Parathyroid adenoma (tissue), 2 donors: ENCODE data around the gene FTL.

ENCODE experiments used
- H2AFZ ChIP-seq: fragments of 300-600 bp; sonication (generic); one replicate; pipeline ENCODE4 v1.7.0; 2017; ENCODE audit warnings: antibody characterized with exemption, mild to moderate bottlenecking
- H3K27ac ChIP-seq: fragments of 300-600 bp; sonication (generic); one replicate; pipeline ENCODE4 v1.7.0; 2017
- H3K27me3 ChIP-seq: fragments of 300-600 bp; sonication (generic); one replicate; pipeline ENCODE4 v1.7.0; 2017; ENCODE audit warnings: low read length; ENCODE audit not compliant: control insufficient read depth, insufficient read depth
- H3K36me3 ChIP-seq: fragments of 300-600 bp; sonication (generic); one replicate; pipeline ENCODE4 v1.7.0; 2017; ENCODE audit warnings: low read length; ENCODE audit not compliant: control insufficient read depth, insufficient read depth
- H3K4me1 ChIP-seq: fragments of 300-600 bp; sonication (generic); one replicate; pipeline ENCODE4 v1.7.0; 2017; ENCODE audit warnings: control low read depth
- H3K4me2 ChIP-seq: fragments of 300-600 bp; sonication (generic); one replicate; pipeline ENCODE4 v1.7.0; 2017; ENCODE audit warnings: low read length
- H3K4me3 ChIP-seq: fragments of 300-600 bp; sonication (generic); one replicate; pipeline ENCODE4 v1.7.0; 2017; ENCODE audit warnings: low read depth, low read length
- H3K79me2 ChIP-seq: fragments of 300-600 bp; sonication (generic); one replicate; pipeline ENCODE4 v1.7.0; 2017; ENCODE audit warnings: control low read depth
- H3K9ac ChIP-seq: fragments of 300-600 bp; sonication (generic); one replicate; pipeline ENCODE4 v1.7.0; 2017; ENCODE audit warnings: mild to moderate bottlenecking
- H3K9me3 ChIP-seq: fragments of 300-600 bp; sonication (generic); one replicate; pipeline ENCODE4 v1.7.0; 2017; ENCODE audit warnings: low read length; ENCODE audit not compliant: control insufficient read depth
- CTCF ChIP-seq: fragments of 300-600 bp; sonication (generic); IDR thresholded peaks from one replicate; pipeline ENCODE4 v1.7.0; 2017; ENCODE audit warnings: antibody characterized with exemption, mild to moderate bottlenecking
- donor health status: primary hyperparathyroidism.

Gene FTL

DNA sequence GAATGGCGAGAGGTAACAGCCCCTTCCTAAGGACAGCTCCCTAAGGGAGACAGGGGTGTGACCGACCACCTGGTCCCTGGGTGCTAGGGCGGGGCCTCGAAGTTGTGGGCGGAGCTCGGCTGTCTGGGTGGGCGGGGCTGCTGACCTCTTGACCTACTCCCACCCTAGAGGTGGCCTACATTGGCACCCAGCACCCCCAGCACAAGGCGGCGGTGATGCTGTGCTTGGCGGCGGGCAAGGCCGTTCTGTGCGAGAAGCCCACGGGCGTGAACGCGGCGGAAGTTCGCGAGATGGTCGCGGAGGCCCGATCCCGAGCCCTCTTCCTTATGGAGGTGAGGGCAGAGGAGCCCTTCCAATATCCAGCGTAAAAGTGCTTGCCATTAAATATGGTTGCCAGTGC lies 29.2 kb upstream of the FTL start:
- no peak overlapping the region for H3K4me3 ChIP-seq
- H3K9ac ChIP-seq, result no peak overlapping the region

GRCh38 chr19:48938256-48938655 lies 26.9 kb upstream of the FTL start:
- Histone ChIP-seq H3K27ac (no peak overlapping the region), H3K79me2 (no peaks in the 10 kb centered on the region), H2AFZ (no peak overlapping the region), H3K4me1 (no peaks in the 10 kb centered on the region), H3K36me3 (no peaks in the 10 kb centered on the region), H3K27me3 (no peaks in the 10 kb centered on the region), H3K9ac (no peak overlapping the region), H3K4me3 (no peak overlapping the region), H3K4me2 (no peak overlapping the region), H3K9me3 (no peaks in the 10 kb centered on the region)
- no peak for TF ChIP-seq CTCF

More for the DNA sequence above, 29.2 kb upstream of the FTL start:
- no peak overlapping the region for H3K4me2 ChIP-seq
- no peaks in the 10 kb centered on the region for H3K27me3 ChIP-seq
- H3K79me2 ChIP-seq, result no peaks in the 10 kb centered on the region
- no peak overlapping the region for H2AFZ ChIP-seq
- no peak overlapping the region for H3K27ac ChIP-seq
- no peaks in the 10 kb centered on the region for H3K9me3 ChIP-seq
- TF ChIP-seq CTCF, result no peak
- no peaks in the 10 kb centered on the region for H3K36me3 ChIP-seq
- no peaks in the 10 kb centered on the region for H3K4me1 ChIP-seq

- no peak overlapping the region for H2AFZ ChIP-seq
- no peak for TF ChIP-seq CTCF
Observed at GRCh38 chr19:48940902-48941301, 24.2 kb upstream of the FTL start.

GRCh38 chr19:48943081-48943480 lies 22.0 kb upstream of the FTL start:
- no peak overlapping the region for H3K27ac ChIP-seq
- H3K4me2 ChIP-seq, result no peak overlapping the region
- no peaks in the 10 kb centered on the region for H3K9me3 ChIP-seq
- no peaks in the 10 kb centered on the region for H3K27me3 ChIP-seq
- no peaks in the 10 kb centered on the region for H3K36me3 ChIP-seq
- H3K9ac ChIP-seq, result no peak overlapping the region
- H3K4me1 ChIP-seq, result no peaks in the 10 kb centered on the region
- H2AFZ ChIP-seq, result no peak overlapping the region
- H3K4me3 ChIP-seq, result no peak overlapping the region
- H3K79me2 ChIP-seq, result no peaks in the 10 kb centered on the region
- no peak for TF ChIP-seq CTCF

More at GRCh38 chr19:48940902-48941301, 24.2 kb upstream of the FTL start:
- Histone ChIP-seq H3K9ac (no peak overlapping the region), H3K27me3 (no peaks in the 10 kb centered on the region), H3K9me3 (no peaks in the 10 kb centered on the region), H3K36me3 (no peaks in the 10 kb centered on the region), H3K4me2 (no peak overlapping the region), H3K4me1 (no peaks in the 10 kb centered on the region), H3K27ac (no peak overlapping the region), H3K79me2 (no peaks in the 10 kb centered on the region), H3K4me3 (no peak overlapping the region)

DNA sequence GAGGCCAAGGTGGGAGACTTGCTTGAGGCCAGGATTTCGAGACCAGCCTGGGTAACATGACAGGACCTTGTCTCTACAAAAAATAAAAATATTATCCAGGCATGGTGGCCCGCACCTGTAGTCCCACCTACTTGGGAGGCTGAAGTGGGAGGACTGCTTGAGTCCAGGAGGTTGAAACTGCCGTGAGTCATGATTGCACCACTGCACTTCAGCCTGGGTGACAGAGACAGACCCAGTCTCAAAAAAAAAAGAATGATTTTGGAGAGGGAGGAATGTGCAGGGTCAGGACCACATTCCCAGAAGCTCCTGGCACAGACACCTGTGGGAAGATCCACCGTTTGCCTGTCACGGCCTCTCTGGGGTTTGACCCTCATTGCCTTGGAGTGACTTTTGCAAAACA lies 19.7 kb upstream of the FTL start:
- Histone ChIP-seq H2AFZ (no peak overlapping the region), H3K4me2 (no peak overlapping the region), H3K36me3 (no peaks in the 10 kb centered on the region), H3K9me3 (no peaks in the 10 kb centered on the region), H3K27me3 (no peaks in the 10 kb centered on the region), H3K4me3 (no peak overlapping the region), H3K4me1 (no peaks in the 10 kb centered on the region), H3K79me2 (no peaks in the 10 kb centered on the region), H3K27ac (no peak overlapping the region), H3K9ac (no peak overlapping the region)
- TF ChIP-seq CTCF, result no peak
